GM23338 (cell line): ENCODE results near the gene PLPP4. TPM values are rescaled to one million over a fixed set of nuclear protein-coding genes. Genes with fewer than 3 reads are reported as not detected.

ENCODE experiments used
- ATAC-seq: fragments of 200-7000 bp; cut with Tn5 transposase; 3 replicates; pipeline ENCODE4 v1.9.1; 2020
- DNase-seq: peaks from one replicate; pipeline ENCODE4 v3.0.0-alpha.2; 2015; ENCODE audit warnings: low spot score
- H2AFZ ChIP-seq: fragments of 200-600 bp; sonication (generic); 2 replicates; pipeline ENCODE4 v1.8.0; 2016; ENCODE audit warnings: antibody characterized with exemption, mild to moderate bottlenecking, moderate library complexity
- H3F3A ChIP-seq: fragments of 200-600 bp; sonication (generic); replicated peaks from 2 replicates; pipeline ENCODE4 v1.8.0; 2017; ENCODE audit warnings: antibody characterized with exemption, mixed run types, low read depth
- H3K27ac ChIP-seq: fragments of 200-600 bp; sonication (generic); 2 replicates; pipeline ENCODE4 v1.6.1; 2016; ENCODE audit warnings: low read depth
- H3K27me3 ChIP-seq: fragments of 200-600 bp; sonication (generic); 2 replicates; pipeline ENCODE4 v1.8.0; 2016; ENCODE audit warnings: mild to moderate bottlenecking, mixed run types, moderate library complexity; ENCODE audit not compliant: insufficient read depth
- H3K36me3 ChIP-seq: fragments of 200-600 bp; sonication (generic); 2 replicates; pipeline ENCODE4 v1.8.0; 2016; ENCODE audit warnings: mild to moderate bottlenecking; ENCODE audit not compliant: insufficient read depth
- H3K4me1 ChIP-seq: fragments of 200-600 bp; sonication (generic); 2 replicates; pipeline ENCODE4 v1.8.0; 2016; ENCODE audit warnings: mild to moderate bottlenecking, moderate library complexity; ENCODE audit not compliant: insufficient read depth
- H3K4me2 ChIP-seq: fragments of 200-600 bp; sonication (generic); 2 replicates; pipeline ENCODE4 v1.7.1; 2017; ENCODE audit warnings: mixed run types
- H3K4me3 ChIP-seq: fragments of 200-600 bp; sonication (generic); 2 replicates; pipeline ENCODE4 v1.6.1; 2016; ENCODE audit warnings: mixed run types
- H3K79me2 ChIP-seq: fragments of 200-600 bp; sonication (generic); replicated peaks from 2 replicates; pipeline ENCODE4 v1.8.0; 2017; ENCODE audit warnings: mild to moderate bottlenecking; ENCODE audit not compliant: insufficient read depth
- H3K9me2 ChIP-seq: fragments of 200-600 bp; sonication (generic); 2 replicates; pipeline ENCODE4 v1.8.0; 2017; ENCODE audit not compliant: insufficient read depth
- H4K20me1 ChIP-seq: fragments of 200-600 bp; sonication (generic); replicated peaks from 2 replicates; pipeline ENCODE4 v1.8.0; 2017; ENCODE audit warnings: mild to moderate bottlenecking; ENCODE audit not compliant: insufficient read depth
- H3K27ac Mint-ChIP-seq: 2 replicates; pipeline ENCODE4 v1.8.0; 2020; ENCODE audit warnings: inconsistent platforms, mild to moderate bottlenecking, moderate library complexity, mixed read lengths
- H3K27me3 Mint-ChIP-seq: 3 replicates; pipeline ENCODE4 v1.8.0; 2022; ENCODE audit warnings: low read depth, mild to moderate bottlenecking, moderate library complexity, mixed read lengths, inconsistent platforms; ENCODE audit not compliant: insufficient read depth, poor library complexity
- H3K36me3 Mint-ChIP-seq: 3 replicates; pipeline ENCODE4 v1.8.0; 2021; ENCODE audit warnings: low read depth, mild to moderate bottlenecking, inconsistent platforms, moderate library complexity, mixed read lengths
- H3K4me1 Mint-ChIP-seq: 3 replicates; pipeline ENCODE4 v1.8.0; 2020; ENCODE audit warnings: mild to moderate bottlenecking, inconsistent platforms, mixed read lengths
- H3K4me3 Mint-ChIP-seq: 3 replicates; pipeline ENCODE4 v1.8.0; 2021; ENCODE audit warnings: moderate library complexity, mild to moderate bottlenecking, inconsistent platforms, mixed read lengths
- H3K9me3 Mint-ChIP-seq: 3 replicates; pipeline ENCODE4 v1.8.0; 2020; ENCODE audit warnings: moderate library complexity, mild to moderate bottlenecking, inconsistent platforms, mixed read lengths
- JUNB ChIP-seq: IDR thresholded peaks from one replicate; pipeline ENCODE4 v1.6.1; 2016; ENCODE audit warnings: antibody characterized with exemption; ENCODE audit not compliant: unreplicated experiment
- NANOG ChIP-seq: IDR thresholded peaks from 2 replicates; pipeline ENCODE4 v1.6.1; 2016; ENCODE audit warnings: antibody characterized with exemption, borderline replicate concordance
- STAT1 ChIP-seq: IDR thresholded peaks from one replicate; pipeline ENCODE4 v1.6.1; 2016; ENCODE audit warnings: antibody characterized with exemption; ENCODE audit not compliant: unreplicated experiment
- ZNF331 ChIP-seq: fragments of 250-450 bp; sonication (Bioruptor Pico); IDR thresholded peaks from 2 replicates; pipeline ENCODE4 v1.5.0; 2020; ENCODE audit warnings: low read depth, mild to moderate bottlenecking, moderate library complexity
- polyA plus RNA-seq: library from polyadenylated mRNA; unstranded; fragments of >200 nt; fragmentation: Nextera tagmentation; extraction: Ambion mirVana; gene quantifications from 2 replicates; pipeline ENCODE4 v1.2.1, GENCODE V29; 2016
- total RNA-seq: library from RNA; depleted of rRNA; stranded (reverse); fragments of >200 nt; shearing (Covaris generic); gene quantifications from 2 replicates; pipeline ENCODE4 v1.2.3, GENCODE V29; 2014
- TF ChIP-seq, protein P1 (sequence below): IDR thresholded peaks from 2 replicates; pipeline ENCODE4 v1.6.1; 2016; ENCODE audit warnings: antibody characterized with exemption
- TF ChIP-seq, protein P2 (sequence below), 2 experiments: fragments of 200-600 bp in 1 of 2; sonication (generic) in 1 of 2; conservative IDR thresholded peaks; 2 replicates each; pipeline versions ENCODE4 v1.5.1 to v1.6.1; 2016 to 2017; ENCODE audit warnings: antibody characterized with exemption in 2 of 2, low read depth in 2 of 2, mild to moderate bottlenecking in 2 of 2, moderate library complexity in 1 of 2
- TF ChIP-seq, protein P3 (sequence below): IDR thresholded peaks from one replicate; pipeline ENCODE4 v1.6.1; 2018; ENCODE audit warnings: antibody characterized with exemption; ENCODE audit not compliant: unreplicated experiment

Gene PLPP4
- total and polyA plus RNA-seq, 2 experiments from 2014 or later: 0.24 to 0.31 TPM

DNA sequence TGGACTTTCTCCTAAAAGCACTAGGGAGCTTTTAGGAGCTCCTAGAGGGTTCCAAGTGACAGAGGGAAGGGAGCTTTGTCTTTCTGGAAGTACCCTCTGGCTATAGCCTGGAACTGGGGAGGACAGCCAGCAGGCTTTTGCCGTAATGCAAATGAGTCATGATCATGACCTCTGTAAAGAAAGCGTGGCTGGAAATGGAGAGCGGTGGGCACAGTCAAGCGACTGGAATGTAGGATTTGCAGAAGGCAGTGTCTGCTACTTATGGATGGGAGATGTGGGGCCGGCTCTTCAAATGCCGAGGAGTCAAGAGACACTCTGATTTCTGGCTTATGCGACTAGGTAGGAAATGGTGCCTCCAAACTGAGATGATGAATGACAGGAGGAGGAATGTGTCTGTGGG is 34.6 kb upstream of the PLPP4 start:
- Mint-ChIP-seq H3K27me3 (no peaks in the 10 kb centered on the region), H3K4me3 (no peak overlapping the region), H3K27ac (no peak overlapping the region), H3K36me3 (no peaks in the 10 kb centered on the region), H3K4me1 (peaks cover 4% of the 10 kb centered on the region; the same call in 1 of the 3 replicates), H3K9me3 (no peaks in the 10 kb centered on the region; the same call in 2 of the 3 replicates)
- Histone ChIP-seq H3K79me2 (no peaks in the 10 kb centered on the region), H3K4me2 (no peak overlapping the region), H3K27me3 (no peaks in the 10 kb centered on the region), H2AFZ (no peak overlapping the region), H3K36me3 (no peaks in the 10 kb centered on the region), H3K4me3 (no peak overlapping the region), H3K9me2 (no peaks in the 10 kb centered on the region), H4K20me1 (no peaks in the 10 kb centered on the region), H3F3A (no peaks in the 10 kb centered on the region), H3K4me1 (no peaks in the 10 kb centered on the region), H3K27ac (no peak overlapping the region)
- no peak for DNase-seq
- TF ChIP-seq, protein P1, sequence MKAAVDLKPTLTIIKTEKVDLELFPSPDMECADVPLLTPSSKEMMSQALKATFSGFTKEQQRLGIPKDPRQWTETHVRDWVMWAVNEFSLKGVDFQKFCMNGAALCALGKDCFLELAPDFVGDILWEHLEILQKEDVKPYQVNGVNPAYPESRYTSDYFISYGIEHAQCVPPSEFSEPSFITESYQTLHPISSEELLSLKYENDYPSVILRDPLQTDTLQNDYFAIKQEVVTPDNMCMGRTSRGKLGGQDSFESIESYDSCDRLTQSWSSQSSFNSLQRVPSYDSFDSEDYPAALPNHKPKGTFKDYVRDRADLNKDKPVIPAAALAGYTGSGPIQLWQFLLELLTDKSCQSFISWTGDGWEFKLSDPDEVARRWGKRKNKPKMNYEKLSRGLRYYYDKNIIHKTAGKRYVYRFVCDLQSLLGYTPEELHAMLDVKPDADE: no peak
- no peak for ATAC-seq

DNA sequence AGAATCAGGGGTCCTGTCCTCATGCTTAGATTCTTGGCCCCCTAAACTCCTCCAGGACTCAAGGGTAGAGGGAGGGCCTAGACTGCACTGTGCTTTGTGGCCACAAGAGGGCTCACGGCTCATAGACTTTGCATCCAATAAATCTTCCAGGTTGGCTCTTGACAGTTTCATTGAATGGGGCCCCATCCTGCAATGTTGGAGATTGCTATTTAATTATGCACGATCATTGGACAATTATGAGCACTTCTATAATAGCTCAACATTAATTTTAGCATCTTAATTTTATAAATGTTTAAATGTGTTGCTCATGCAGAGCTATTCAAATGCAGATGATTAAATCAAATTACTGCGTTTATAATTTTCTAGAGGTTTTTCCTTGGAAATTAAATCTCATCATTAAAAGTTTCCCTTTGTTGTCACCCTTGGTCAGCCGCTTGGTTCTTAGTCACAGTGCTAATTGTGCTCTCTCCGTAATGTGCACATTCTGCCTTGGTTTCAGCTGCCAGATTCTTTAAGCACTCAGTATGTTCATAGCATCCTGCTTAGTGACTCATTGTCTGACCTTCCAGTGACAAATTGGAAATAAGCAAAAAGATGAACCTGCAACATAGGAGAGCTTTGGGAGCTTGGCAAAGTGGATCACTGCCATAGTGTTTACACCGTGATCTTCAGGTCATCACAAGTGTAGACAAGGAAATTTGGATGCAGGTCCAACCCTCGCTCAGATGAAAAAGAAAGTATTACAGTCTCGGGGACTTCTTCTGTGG is 33.4 kb upstream of the PLPP4 start:
- peak; percentile 83 for ATAC-seq

DNA sequence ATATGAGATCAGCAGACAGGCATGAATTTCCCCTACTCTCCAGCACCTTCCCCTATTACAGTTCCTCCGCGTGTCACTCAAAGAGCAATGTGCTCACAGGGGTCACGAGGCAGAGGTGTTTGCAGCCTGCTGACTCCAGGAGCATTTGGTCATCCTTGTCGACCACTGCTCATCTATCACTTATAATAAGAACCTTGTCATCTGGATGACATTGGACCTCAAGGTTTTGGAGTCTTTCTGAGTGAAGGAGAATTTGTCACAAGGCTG is 32.9 kb upstream of the PLPP4 start:
- Mint-ChIP-seq H3K27me3 (no peaks in the 10 kb centered on the region), H3K36me3 (no peaks in the 10 kb centered on the region), H3K4me3 (no peak overlapping the region), H3K4me1 (peaks cover 4% of the 10 kb centered on the region; the same call in 1 of the 3 replicates), H3K27ac (no peak overlapping the region), H3K9me3 (no peaks in the 10 kb centered on the region)
- Histone ChIP-seq H3K9me2 (no peaks in the 10 kb centered on the region), H2AFZ (no peak overlapping the region), H3F3A (no peaks in the 10 kb centered on the region), H3K79me2 (no peaks in the 10 kb centered on the region), H3K4me2 (no peak overlapping the region), H3K4me3 (no peak overlapping the region), H3K36me3 (no peaks in the 10 kb centered on the region), H3K27ac (no peak overlapping the region), H4K20me1 (no peaks in the 10 kb centered on the region), H3K4me1 (no peaks in the 10 kb centered on the region), H3K27me3 (no peaks in the 10 kb centered on the region)
- ATAC-seq (no peak), DNase-seq (no peak)
- TF ChIP-seq NANOG (no peak), JUNB (no peak), ZNF331 (CRISPR knock-in tag) (no peak)
- TF ChIP-seq, protein P1: no peak
- TF ChIP-seq, protein P2, sequence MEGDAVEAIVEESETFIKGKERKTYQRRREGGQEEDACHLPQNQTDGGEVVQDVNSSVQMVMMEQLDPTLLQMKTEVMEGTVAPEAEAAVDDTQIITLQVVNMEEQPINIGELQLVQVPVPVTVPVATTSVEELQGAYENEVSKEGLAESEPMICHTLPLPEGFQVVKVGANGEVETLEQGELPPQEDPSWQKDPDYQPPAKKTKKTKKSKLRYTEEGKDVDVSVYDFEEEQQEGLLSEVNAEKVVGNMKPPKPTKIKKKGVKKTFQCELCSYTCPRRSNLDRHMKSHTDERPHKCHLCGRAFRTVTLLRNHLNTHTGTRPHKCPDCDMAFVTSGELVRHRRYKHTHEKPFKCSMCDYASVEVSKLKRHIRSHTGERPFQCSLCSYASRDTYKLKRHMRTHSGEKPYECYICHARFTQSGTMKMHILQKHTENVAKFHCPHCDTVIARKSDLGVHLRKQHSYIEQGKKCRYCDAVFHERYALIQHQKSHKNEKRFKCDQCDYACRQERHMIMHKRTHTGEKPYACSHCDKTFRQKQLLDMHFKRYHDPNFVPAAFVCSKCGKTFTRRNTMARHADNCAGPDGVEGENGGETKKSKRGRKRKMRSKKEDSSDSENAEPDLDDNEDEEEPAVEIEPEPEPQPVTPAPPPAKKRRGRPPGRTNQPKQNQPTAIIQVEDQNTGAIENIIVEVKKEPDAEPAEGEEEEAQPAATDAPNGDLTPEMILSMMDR (conservative IDR thresholded peaks at IDR 0.05; ENCODE audit: low read depth in 2 of 2): no peak
- TF ChIP-seq, protein P3, sequence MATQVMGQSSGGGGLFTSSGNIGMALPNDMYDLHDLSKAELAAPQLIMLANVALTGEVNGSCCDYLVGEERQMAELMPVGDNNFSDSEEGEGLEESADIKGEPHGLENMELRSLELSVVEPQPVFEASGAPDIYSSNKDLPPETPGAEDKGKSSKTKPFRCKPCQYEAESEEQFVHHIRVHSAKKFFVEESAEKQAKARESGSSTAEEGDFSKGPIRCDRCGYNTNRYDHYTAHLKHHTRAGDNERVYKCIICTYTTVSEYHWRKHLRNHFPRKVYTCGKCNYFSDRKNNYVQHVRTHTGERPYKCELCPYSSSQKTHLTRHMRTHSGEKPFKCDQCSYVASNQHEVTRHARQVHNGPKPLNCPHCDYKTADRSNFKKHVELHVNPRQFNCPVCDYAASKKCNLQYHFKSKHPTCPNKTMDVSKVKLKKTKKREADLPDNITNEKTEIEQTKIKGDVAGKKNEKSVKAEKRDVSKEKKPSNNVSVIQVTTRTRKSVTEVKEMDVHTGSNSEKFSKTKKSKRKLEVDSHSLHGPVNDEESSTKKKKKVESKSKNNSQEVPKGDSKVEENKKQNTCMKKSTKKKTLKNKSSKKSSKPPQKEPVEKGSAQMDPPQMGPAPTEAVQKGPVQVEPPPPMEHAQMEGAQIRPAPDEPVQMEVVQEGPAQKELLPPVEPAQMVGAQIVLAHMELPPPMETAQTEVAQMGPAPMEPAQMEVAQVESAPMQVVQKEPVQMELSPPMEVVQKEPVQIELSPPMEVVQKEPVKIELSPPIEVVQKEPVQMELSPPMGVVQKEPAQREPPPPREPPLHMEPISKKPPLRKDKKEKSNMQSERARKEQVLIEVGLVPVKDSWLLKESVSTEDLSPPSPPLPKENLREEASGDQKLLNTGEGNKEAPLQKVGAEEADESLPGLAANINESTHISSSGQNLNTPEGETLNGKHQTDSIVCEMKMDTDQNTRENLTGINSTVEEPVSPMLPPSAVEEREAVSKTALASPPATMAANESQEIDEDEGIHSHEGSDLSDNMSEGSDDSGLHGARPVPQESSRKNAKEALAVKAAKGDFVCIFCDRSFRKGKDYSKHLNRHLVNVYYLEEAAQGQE: no peak

More for the DNA sequence above, 33.4 kb upstream of the PLPP4 start:
- peaks cover 4% of the 10 kb centered on the region; the same call in 1 of the 3 replicates for H3K4me1 Mint-ChIP-seq
- TF ChIP-seq, protein P2 (conservative IDR thresholded peaks at IDR 0.05; ENCODE audit: low read depth in 2 of 2): peak; percentile 90
- TF ChIP-seq STAT1: no peak
- H3K27ac Mint-ChIP-seq: no peak overlapping the region
- Histone ChIP-seq H3F3A (no peaks in the 10 kb centered on the region), H4K20me1 (no peaks in the 10 kb centered on the region), H3K27ac (no peak overlapping the region), H3K4me3 (no peak overlapping the region), H3K4me2 (no peak overlapping the region), H3K79me2 (no peaks in the 10 kb centered on the region), H3K27me3 (no peaks in the 10 kb centered on the region), H2AFZ (no peak overlapping the region), H3K4me1 (no peaks in the 10 kb centered on the region), H3K36me3 (no peaks in the 10 kb centered on the region), H3K9me2 (no peaks in the 10 kb centered on the region)
- no peaks in the 10 kb centered on the region; the same call in 2 of the 3 replicates for H3K9me3 Mint-ChIP-seq
- no peak overlapping the region for H3K4me3 Mint-ChIP-seq
- DNase-seq: peak; percentile 71
- H3K27me3 Mint-ChIP-seq: no peaks in the 10 kb centered on the region
- H3K36me3 Mint-ChIP-seq: no peaks in the 10 kb centered on the region
